Lung microvascular endothelial cell (primary cell): ENCODE results near the gene PXT1. TPM values are rescaled to one million over a fixed set of nuclear protein-coding genes. Genes with fewer than 3 reads are reported as not detected.

Experiments
- DNase-seq, 2 donors: peaks; one replicate each; pipeline versions ENCODE4 v3.0.0 to v3.0.0-alpha.2; 2010; ENCODE audit warnings: low read depth in 2 of 2
- total RNA-seq: library from RNA; depleted of rRNA; stranded (reverse); fragments of >200 nt; gene quantifications from 2 replicates; pipeline ENCODE4 v1.2.1, GENCODE V29; 2014

PXT1 gene
- total RNA-seq, 1 donor from 2014 or later: under 0.01 TPM

DNA sequence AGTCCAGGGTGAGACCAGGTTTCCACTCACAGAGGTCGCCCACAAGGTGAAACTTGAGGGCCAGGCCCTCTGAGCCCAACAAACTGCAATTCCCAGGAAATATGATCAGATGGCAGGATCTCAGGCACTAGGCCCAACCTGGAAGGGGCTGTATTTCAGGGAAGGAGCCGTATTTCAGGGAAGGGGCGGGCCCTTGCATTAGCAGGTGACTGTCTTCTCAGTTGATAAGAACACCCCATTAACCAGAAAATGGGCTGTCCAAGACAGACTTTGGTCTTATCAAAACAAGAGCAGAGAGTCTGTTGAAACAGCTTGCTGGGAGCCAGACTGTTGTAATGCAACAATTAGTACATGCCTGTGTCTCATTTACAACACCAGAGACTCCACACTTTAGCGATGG, 95.0 kb downstream of the PXT1 start:
- no peak for DNase-seq

DNA sequence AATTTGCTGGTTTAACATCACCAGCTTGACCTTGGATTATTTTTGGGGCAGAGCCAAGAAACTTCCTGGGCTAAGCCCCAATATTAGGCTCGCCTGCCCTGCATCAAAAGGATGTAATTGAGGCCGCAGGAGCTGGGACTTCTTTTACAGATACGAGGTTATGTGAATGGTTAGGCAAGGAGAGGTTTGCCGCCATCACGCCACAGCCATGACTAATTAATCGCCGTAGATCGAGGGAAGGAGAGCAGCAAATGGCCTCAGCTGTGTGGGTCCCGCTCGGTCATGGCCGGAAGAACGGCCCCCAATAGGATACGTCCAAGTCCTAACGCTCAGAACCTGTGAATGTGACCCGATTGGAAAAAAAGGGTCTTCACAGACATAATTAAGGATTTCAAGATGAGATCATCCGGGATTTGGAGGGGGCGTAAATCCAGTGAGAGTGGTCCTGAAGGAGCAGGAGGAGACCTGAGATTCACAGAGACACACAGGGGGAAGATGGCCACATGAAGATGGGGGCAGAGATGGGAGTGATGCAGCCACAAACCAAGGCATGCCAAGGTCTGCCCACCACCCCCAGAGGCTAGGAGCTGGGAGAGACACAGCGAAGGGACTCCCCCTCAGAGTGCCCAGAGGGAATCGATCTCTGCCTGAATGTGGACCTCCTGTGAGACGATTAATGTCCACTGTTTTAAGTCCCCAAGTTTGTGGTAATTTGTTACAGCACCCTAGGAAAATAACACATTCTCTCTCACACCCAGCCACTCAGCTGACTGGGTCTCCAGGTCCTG, 96.0 kb downstream of the PXT1 start:
- no peak for DNase-seq

DNA sequence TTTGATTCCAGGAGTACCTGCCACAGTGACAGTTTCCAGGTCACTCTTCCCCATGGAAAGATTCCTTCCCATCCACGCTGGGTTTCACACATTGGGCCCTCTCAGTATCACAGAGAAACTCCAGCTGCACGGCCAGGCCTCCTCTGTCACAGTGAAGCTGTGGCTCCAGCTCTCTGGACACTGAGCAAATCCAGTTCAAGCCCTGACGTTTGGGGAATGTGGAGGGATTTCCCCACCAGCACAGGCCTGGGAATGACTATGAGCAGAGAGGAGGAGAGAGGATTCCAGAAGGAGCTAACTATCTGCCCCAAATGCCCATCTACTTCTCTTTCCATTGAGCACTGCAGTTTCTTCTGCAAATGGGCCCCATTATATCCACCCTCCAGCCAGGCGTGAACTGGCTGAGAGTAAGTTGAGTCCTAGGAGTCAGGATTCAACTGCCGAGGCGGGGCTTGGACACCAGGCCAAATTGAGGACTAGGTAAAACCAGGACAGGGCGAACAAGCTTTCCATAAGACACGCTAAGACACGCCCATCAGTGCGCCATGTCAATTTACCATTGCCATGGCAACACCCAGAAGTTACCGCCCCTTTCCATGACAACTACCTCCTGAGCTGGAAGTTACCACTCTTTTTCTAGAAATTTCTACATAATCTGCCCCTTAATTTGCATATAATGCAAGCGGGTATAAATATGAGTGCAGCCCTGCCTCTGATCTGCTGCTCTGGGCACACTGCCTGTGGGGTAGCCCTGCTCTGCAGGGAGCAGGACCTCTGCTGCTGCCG, 96.8 kb downstream of the PXT1 start:
- peak in 1 of 2 donors; percentile 33 for DNase-seq

DNA sequence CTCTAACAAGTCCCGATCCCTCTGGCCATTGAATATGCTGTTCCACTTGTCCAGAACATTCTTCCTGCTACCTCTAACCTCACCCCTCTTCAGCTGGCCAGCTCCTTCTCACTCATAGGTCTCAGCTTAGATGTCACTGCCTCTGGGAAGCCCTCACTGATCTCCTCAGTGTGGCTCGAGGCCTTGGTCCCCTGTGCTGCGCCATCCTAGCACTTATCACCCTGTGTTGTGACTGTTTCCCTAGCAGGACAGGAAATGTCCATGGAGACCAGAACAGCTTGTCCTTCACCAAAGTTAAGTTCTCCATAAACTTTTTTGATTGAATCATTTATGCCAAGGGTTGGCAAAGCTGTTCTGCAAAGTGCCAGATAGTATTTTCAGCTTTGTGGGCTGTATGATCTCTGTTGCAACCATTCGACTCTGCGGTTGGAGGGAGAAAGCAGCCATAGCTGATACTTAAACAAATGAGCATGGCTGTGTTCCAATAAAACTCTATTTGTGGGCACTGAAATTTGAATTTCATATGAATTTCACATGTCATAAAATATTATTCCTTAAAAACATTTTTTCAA, 99.5 kb downstream of the PXT1 start:
- no peak for DNase-seq

DNA sequence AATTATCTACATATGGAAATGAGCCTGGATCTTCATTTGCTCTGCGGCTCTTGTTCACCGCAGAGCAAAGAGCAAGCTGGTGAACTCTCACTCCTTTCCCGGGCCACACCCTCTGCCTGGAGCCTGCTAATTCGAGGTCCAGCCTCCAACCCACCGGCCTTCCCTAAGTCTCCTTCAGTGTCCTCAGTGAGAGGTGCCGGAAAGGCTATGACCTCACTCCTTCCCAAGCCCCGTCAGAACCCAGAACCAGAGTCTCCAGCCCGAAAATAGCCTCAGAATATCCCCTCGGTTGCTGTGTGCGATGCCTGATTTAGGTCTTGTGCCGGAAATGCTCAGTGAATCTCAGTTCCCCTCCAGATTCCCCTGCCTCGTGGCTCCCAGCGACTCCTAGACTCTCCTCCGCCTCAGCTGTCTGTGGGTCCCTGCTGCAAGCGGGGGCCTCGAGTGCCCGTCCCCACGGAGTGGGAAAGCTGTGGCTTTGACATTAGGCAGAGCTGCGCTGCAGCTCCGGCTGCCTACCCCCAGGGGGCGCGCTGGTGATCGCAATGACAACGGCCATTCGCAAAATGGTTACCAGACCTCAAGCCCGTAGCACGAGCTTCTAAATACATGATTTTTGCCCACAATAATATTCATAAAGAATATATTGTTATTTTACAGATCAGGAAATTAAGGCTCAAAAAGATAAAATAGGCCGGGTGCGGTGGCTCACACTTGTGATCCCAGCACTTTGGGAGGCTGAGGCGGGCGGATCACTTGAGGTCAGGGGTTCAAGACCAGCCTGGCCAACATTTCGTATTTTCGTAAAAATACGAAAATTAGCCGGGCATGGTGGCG, 101.8 kb downstream of the PXT1 start:
- peak; percentile 70 to 81 for DNase-seq

Other genes with a start within 250 kb of the PXT1 start
- 4.6 and 7.7 TPM in 2 replicates for gene BRPF3, start 246.1 kb downstream of the PXT1 start, total RNA-seq
- gene PNPLA1, start 172.8 kb downstream of the PXT1 start, total RNA-seq: not detected in 2 replicates
- gene BNIP5, start 106.0 kb downstream of the PXT1 start, total RNA-seq: not detected in 2 replicates
- 0.22 TPM in 1 of 2 replicates, not detected in the other for gene ETV7, start 55.2 kb downstream of the PXT1 start, total RNA-seq
- gene KCTD20, start 146 bp upstream of the PXT1 start, total RNA-seq: 68.8 and 73.7 TPM in 2 replicates
- 8.7 and 9.5 TPM in 2 replicates for gene STK38, start 104.6 kb upstream of the PXT1 start, total RNA-seq
- 191 and 296 TPM in 2 replicates for gene SRSF3, start 151.5 kb upstream of the PXT1 start, total RNA-seq
- gene CDKN1A, start 235.9 kb upstream of the PXT1 start, total RNA-seq: 64.1 and 90.7 TPM in 2 replicates